Vagina (tissue), 2 donors: ENCODE results near the gene NPBWR2.

Experiments
- CTCF ChIP-seq, 3 experiments: fragments of 450-650 bp in 2 of 3; fragments of 200-600 bp in 1 of 3; sonication (generic) in 1 of 3; IDR thresholded peaks; one replicate each; pipeline ENCODE4 v1.5.1; 2017 to 2019; ENCODE audit warnings: antibody characterized with exemption in 3 of 3, mild to moderate bottlenecking in 2 of 3, moderate library complexity in 2 of 3
- POLR2A ChIP-seq, 2 donors: fragments of 450-650 bp; IDR thresholded peaks; one replicate each; pipeline ENCODE4 v1.6.1; 2017; ENCODE audit warnings: antibody characterized with exemption in 2 of 2, mild to moderate bottlenecking in 2 of 2, moderate library complexity in 2 of 2
- POLR2AphosphoS5 ChIP-seq, 2 donors: sonication (generic); formaldehyde crosslinking; IDR thresholded peaks; one replicate each; pipeline ENCODE4 v1.9.0; 2017; ENCODE audit warnings: antibody characterized with exemption in 2 of 2, mild to moderate bottlenecking in 2 of 2, low read depth in 1 of 2; ENCODE audit not compliant: insufficient read depth in 1 of 2

GRCh38 chr20:64140061-64140931, 32.9 kb upstream of the NPBWR2 start:
- no peak for TF ChIP-seq CTCF (IDR thresholded peaks at IDR 0.05)
- TF ChIP-seq POLR2A (IDR thresholded peaks at IDR 0.05) = no peak
- TF ChIP-seq POLR2AphosphoS5 (IDR thresholded peaks at IDR 0.05; ENCODE audit: insufficient read depth in 1 of 2, low read depth in 1 of 2) = no peak
